ENCODE results near the gene MAP1LC3A.

DNA sequence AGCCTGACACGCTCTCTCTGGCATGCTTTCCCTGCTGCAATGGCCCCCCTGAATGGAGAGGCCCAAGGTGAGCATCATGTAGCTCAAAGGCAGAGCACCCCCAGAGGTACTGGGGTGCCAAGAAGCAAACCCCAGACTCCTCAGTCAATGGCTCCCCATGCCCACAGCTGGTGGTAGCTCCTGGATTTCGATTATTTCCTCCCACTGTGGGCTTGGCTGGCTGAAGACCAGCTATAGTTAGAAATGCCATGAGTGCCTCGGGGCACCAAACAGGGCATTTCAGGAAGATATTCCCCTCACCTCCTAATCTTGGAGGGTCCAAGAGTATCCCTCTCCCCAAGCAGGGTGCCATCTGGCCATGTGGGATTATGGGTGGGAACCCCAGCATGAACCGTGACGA lies 16.8 kb downstream of the MAP1LC3A start:
- TF ChIP-seq, protein P1, sequence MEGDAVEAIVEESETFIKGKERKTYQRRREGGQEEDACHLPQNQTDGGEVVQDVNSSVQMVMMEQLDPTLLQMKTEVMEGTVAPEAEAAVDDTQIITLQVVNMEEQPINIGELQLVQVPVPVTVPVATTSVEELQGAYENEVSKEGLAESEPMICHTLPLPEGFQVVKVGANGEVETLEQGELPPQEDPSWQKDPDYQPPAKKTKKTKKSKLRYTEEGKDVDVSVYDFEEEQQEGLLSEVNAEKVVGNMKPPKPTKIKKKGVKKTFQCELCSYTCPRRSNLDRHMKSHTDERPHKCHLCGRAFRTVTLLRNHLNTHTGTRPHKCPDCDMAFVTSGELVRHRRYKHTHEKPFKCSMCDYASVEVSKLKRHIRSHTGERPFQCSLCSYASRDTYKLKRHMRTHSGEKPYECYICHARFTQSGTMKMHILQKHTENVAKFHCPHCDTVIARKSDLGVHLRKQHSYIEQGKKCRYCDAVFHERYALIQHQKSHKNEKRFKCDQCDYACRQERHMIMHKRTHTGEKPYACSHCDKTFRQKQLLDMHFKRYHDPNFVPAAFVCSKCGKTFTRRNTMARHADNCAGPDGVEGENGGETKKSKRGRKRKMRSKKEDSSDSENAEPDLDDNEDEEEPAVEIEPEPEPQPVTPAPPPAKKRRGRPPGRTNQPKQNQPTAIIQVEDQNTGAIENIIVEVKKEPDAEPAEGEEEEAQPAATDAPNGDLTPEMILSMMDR (IDR thresholded peaks at IDR 0.05; ENCODE audit: low read depth, low read length): no peak
- TF ChIP-seq EZH2phosphoT487 (IDR thresholded peaks at IDR 0.05; ENCODE audit: low read depth): no peak
